ENCODE data around the gene TBC1D13. TPM values are rescaled to one million over a fixed set of nuclear protein-coding genes. Genes with fewer than 3 reads are reported as not detected.
"Not testable (repeated sequence)": the region's sequence is repeated elsewhere in the genome, so short reads cannot be mapped to it uniquely, and the experiment has no call there.

TBC1D13 gene
- total and polyA plus RNA-seq, 9 of the 15 experiments (the other 6 are each of a cell fraction or from before 2014, with no cell fraction given): 2.3 to 28.7 (median 11.4) TPM

- DNase-seq (ENCODE audit: extremely low read depth in 1 of 4, low spot score in 3 of 4): peak in 1 of 4 experiments; percentile 37
- H2AFZ ChIP-seq (ENCODE audit: low read depth, low read length); FAIRE-seq; H3K27me3 ChIP-seq (ENCODE audit: control insufficient read depth in 2 of 2, insufficient read depth in 2 of 2, low read length in 2 of 2); H3K27ac ChIP-seq (ENCODE audit: extremely low read depth, low read depth, low read length); H3K9me1 ChIP-seq (ENCODE audit: control insufficient read depth, insufficient read depth, low read length); in situ Hi-C loops (cut with MboI); BruUV-seq (replicated peaks); H3K36me3 ChIP-seq (ENCODE audit: control insufficient read depth, insufficient read depth, low read length); ATAC-seq; H3K4me2 ChIP-seq (ENCODE audit: insufficient read depth, low read length); H3K79me2 ChIP-seq (ENCODE audit: control insufficient read depth, insufficient read depth, low read length); H3K4me3 ChIP-seq; H3K4me1 ChIP-seq (replicated peaks in 1 of 2; ENCODE audit: control insufficient read depth in 2 of 2, insufficient read depth in 2 of 2, low read length in 2 of 2); H3K9ac ChIP-seq (ENCODE audit: insufficient read depth in 1 of 2, low read depth in 2 of 2, low read length in 2 of 2); H4K20me1 ChIP-seq (replicated peaks; ENCODE audit: control insufficient read depth, insufficient read depth, low read length); intact Hi-C loops (cut with micrococcal nuclease): not testable (repeated sequence)
- POLR2A ChIA-PET: interaction anchor here (0.7 to 0.9 kb wide), 2 partner anchors 110 to 128 kb away, joined by 3 read pairs; partner anchors contain the start of gene ZDHHC12
- H3K9me3 ChIP-seq (replicated peaks; ENCODE audit: control insufficient read depth, insufficient read depth, low read depth, low read length): peaks cover 12% of the 10 kb centered on the region
- CTCF ChIA-PET (ENCODE audit: low intra/inter-chr PET ratio): interaction anchor here (1.0 to 1.2 kb wide), 2 partner anchors 76 to 78 kb away, joined by 3 to 4 read pairs; no protein-coding TSS in a partner anchor
- WGBS (ENCODE audit: insufficient coverage, low coverage, missing lambda C conversion rate): 66% methylated on average over 10 of the region's 10 CpGs
- TF ChIP-seq RAD21 (CRISPR knock-in tag; conservative IDR thresholded peaks at IDR 0.05 in 1 of 2, IDR thresholded peaks at IDR 0.05 in 1 of 2) (peak in 1 of 2 experiments; percentile 55; a peak in 3 of 4 replicates), CTCF (IDR thresholded peaks at IDR 0.05 in 2 of 3, conservative IDR thresholded peaks at IDR 0.05 in 1 of 3; ENCODE audit: insufficient read depth in 2 of 3, low read depth in 1 of 3, low read length in 3 of 3) (peak; percentile 25 to 53 (median 40); a peak in 3 of 6 replicates)
Observed at GRCh38 chr9:128851779-128852600, 64.9 kb downstream of the TBC1D13 start.

GRCh38 chr9:128852646-128853045, 65.6 kb downstream of the TBC1D13 start:
- H3K36me3 ChIP-seq (ENCODE audit: control insufficient read depth, insufficient read depth, low read length); BruUV-seq (replicated peaks); in situ Hi-C loops (cut with MboI); H3K27ac ChIP-seq (ENCODE audit: extremely low read depth, low read depth, low read length); ATAC-seq; H3K27me3 ChIP-seq (ENCODE audit: control insufficient read depth in 2 of 2, insufficient read depth in 2 of 2, low read length in 2 of 2); H3K4me1 ChIP-seq (replicated peaks in 1 of 2; ENCODE audit: control insufficient read depth in 2 of 2, insufficient read depth in 2 of 2, low read length in 2 of 2); H4K20me1 ChIP-seq (replicated peaks; ENCODE audit: control insufficient read depth, insufficient read depth, low read length); H3K4me3 ChIP-seq; H3K79me2 ChIP-seq (ENCODE audit: control insufficient read depth, insufficient read depth, low read length); H3K9ac ChIP-seq (ENCODE audit: insufficient read depth in 1 of 2, low read depth in 2 of 2, low read length in 2 of 2); FAIRE-seq; intact Hi-C loops (cut with micrococcal nuclease); H3K4me2 ChIP-seq (ENCODE audit: insufficient read depth, low read length); DNase-seq (ENCODE audit: extremely low read depth in 1 of 4, low spot score in 3 of 4); H3K9me1 ChIP-seq (ENCODE audit: control insufficient read depth, insufficient read depth, low read length); H2AFZ ChIP-seq (ENCODE audit: low read depth, low read length): not testable (repeated sequence)
- ChIA-PET CTCF (ENCODE audit: low intra/inter-chr PET ratio) (interaction anchor here (1.2 kb wide), 1 partner anchor 75 kb away, joined by 4 read pairs; no protein-coding TSS in a partner anchor), POLR2A (interaction anchor here (0.9 kb wide), 1 partner anchor 129 kb away, joined by 3 read pairs; the partner anchor contains the start of gene ZDHHC12)
- H3K9me3 ChIP-seq (replicated peaks; ENCODE audit: control insufficient read depth, insufficient read depth, low read depth, low read length): peaks cover 11% of the 10 kb centered on the region
- WGBS (ENCODE audit: insufficient coverage, low coverage, missing lambda C conversion rate): 49% methylated on average over 2 of the region's 2 CpGs

GRCh38 chr9:128854454-128854853, 67.4 kb downstream of the TBC1D13 start:
- in situ Hi-C loops (cut with MboI); H3K36me3 ChIP-seq (ENCODE audit: control insufficient read depth, insufficient read depth, low read length); H3K9ac ChIP-seq (ENCODE audit: insufficient read depth in 1 of 2, low read depth in 2 of 2, low read length in 2 of 2); H2AFZ ChIP-seq (ENCODE audit: low read depth, low read length); H3K4me1 ChIP-seq (replicated peaks in 1 of 2; ENCODE audit: control insufficient read depth in 2 of 2, insufficient read depth in 2 of 2, low read length in 2 of 2); H3K9me3 ChIP-seq (replicated peaks; ENCODE audit: control insufficient read depth, insufficient read depth, low read depth, low read length); H4K20me1 ChIP-seq (replicated peaks; ENCODE audit: control insufficient read depth, insufficient read depth, low read length); DNase-seq (ENCODE audit: extremely low read depth in 1 of 4, low spot score in 3 of 4); BruUV-seq (replicated peaks); H3K9me1 ChIP-seq (ENCODE audit: control insufficient read depth, insufficient read depth, low read length); H3K27ac ChIP-seq (ENCODE audit: extremely low read depth, low read depth, low read length); H3K4me2 ChIP-seq (ENCODE audit: insufficient read depth, low read length); intact Hi-C loops (cut with micrococcal nuclease); FAIRE-seq; H3K27me3 ChIP-seq (ENCODE audit: control insufficient read depth in 2 of 2, insufficient read depth in 2 of 2, low read length in 2 of 2); H3K4me3 ChIP-seq; H3K79me2 ChIP-seq (ENCODE audit: control insufficient read depth, insufficient read depth, low read length); ATAC-seq; CTCF ChIA-PET (ENCODE audit: low intra/inter-chr PET ratio): not testable (repeated sequence)
- POLR2A ChIA-PET: interaction anchor here (1.2 kb wide), 1 partner anchor 9 kb away, joined by 3 read pairs; no protein-coding TSS in a partner anchor
- WGBS (ENCODE audit: insufficient coverage, low coverage, missing lambda C conversion rate): 77% methylated on average over 6 of the region's 6 CpGs
